ENCODE data around the gene GASK1A.

Gene GASK1A

GRCh38 chr3:43005981-43006380, 26.9 kb downstream of the GASK1A start (continued):
- no peak for TF ChIP-seq TRIM28 (IDR thresholded peaks at IDR 0.05; ENCODE audit: borderline replicate concordance, low read length)
- no peak for TF ChIP-seq ZNF776 (tag by site-specific recombination; IDR thresholded peaks at IDR 0.05; ENCODE audit: borderline replicate concordance)
- TF ChIP-seq GLIS2 (tag by site-specific recombination; IDR thresholded peaks at IDR 0.05): no peak
- TF ChIP-seq ZNF544 (tag by site-specific recombination; IDR thresholded peaks at IDR 0.05): no peak
- no peak for TF ChIP-seq ZNF362 (tag by site-specific recombination; IDR thresholded peaks at IDR 0.05)
- TF ChIP-seq ZNF624 (tag by site-specific recombination; IDR thresholded peaks at IDR 0.05): no peak
- TF ChIP-seq ZEB2 (tag by site-specific recombination; IDR thresholded peaks at IDR 0.05): no peak
- no peak for TF ChIP-seq ZNF48 (tag by site-specific recombination; IDR thresholded peaks at IDR 0.05)

- no peak for TF ChIP-seq ZBTB48 (tag by site-specific recombination; IDR thresholded peaks at IDR 0.05)
- TF ChIP-seq ZNF24 (tag by site-specific recombination; IDR thresholded peaks at IDR 0.05): no peak
- TF ChIP-seq ZNF837 (tag by site-specific recombination; IDR thresholded peaks at IDR 0.05): no peak
- no peak for TF ChIP-seq ZNF449 (tag by site-specific recombination; IDR thresholded peaks at IDR 0.05)
- TF ChIP-seq ZNF302 (tag by site-specific recombination; IDR thresholded peaks at IDR 0.05; ENCODE audit: low read depth): no peak
- no peak for TF ChIP-seq ZNF747 (tag by site-specific recombination; IDR thresholded peaks at IDR 0.05)
- TF ChIP-seq GLIS2 (tag by site-specific recombination; IDR thresholded peaks at IDR 0.05): no peak
- TF ChIP-seq ZNF664 (tag by site-specific recombination; IDR thresholded peaks at IDR 0.05): no peak
- TF ChIP-seq ZNF16 (tag by site-specific recombination; IDR thresholded peaks at IDR 0.05; ENCODE audit: low read depth): no peak
- TF ChIP-seq ZNF830 (tag by site-specific recombination; IDR thresholded peaks at IDR 0.05; ENCODE audit: low read depth): no peak
- TF ChIP-seq OVOL3 (tag by site-specific recombination; IDR thresholded peaks at IDR 0.05): no peak
- no peak for TF ChIP-seq PRDM6 (tag by site-specific recombination; IDR thresholded peaks at IDR 0.05)
- no peak for TF ChIP-seq ZBTB26 (tag by site-specific recombination; optimal IDR thresholded peaks at IDR 0.05)
- no peak for TF ChIP-seq ZNF202 (tag by site-specific recombination; IDR thresholded peaks at IDR 0.05; ENCODE audit: borderline replicate concordance)
- no peak for TF ChIP-seq ZBTB49 (tag by site-specific recombination; IDR thresholded peaks at IDR 0.05; ENCODE audit: low read depth)
- no peak for TF ChIP-seq ZSCAN16 (tag by site-specific recombination; IDR thresholded peaks at IDR 0.05)
- Histone ChIP-seq H3K4me3 (ENCODE audit: low read depth, low read length) (no peak overlapping the region), H3K36me3 (ENCODE audit: control insufficient read depth in 2 of 2, insufficient read depth in 1 of 2, low read length in 2 of 2) (no peaks in the 10 kb centered on the region), H3K9me3 (ENCODE audit: control insufficient read depth, insufficient read depth, low read depth, low read length) (no peaks in the 10 kb centered on the region), H3K4me1 (ENCODE audit: control insufficient read depth, insufficient read depth, low read length) (no peaks in the 10 kb centered on the region), H3K27ac (ENCODE audit: extremely low read depth, low read depth, low read length) (no peak overlapping the region)
- CTCF ChIA-PET: interaction anchor here (1.1 to 1.4 kb wide), 2 partner anchors 45 to 65 kb away, joined by 3 to 4 read pairs; no protein-coding TSS in a partner anchor
- POLR2A ChIA-PET: no interaction called here
Observed at GRCh38 chr3:43006825-43007224, 27.7 kb downstream of the GASK1A start.
